Glomerular endothelial cell (primary cell): ENCODE results near the gene CA4. TPM values are rescaled to one million over a fixed set of nuclear protein-coding genes. Genes with fewer than 3 reads are reported as not detected.
"Not testable (repeated sequence)": the region's sequence is repeated elsewhere in the genome, so short reads cannot be mapped to it uniquely, and the experiment has no call there.

Source experiments
- DNase-seq: peaks from one replicate; pipeline ENCODE4 v3.0.0-alpha.2; 2011; ENCODE audit warnings: low read depth, low spot score; ENCODE audit errors: extremely low read depth
- total RNA-seq: library from RNA; depleted of rRNA; stranded (reverse); fragments of >200 nt; gene quantifications from 2 replicates; pipeline ENCODE4 v1.2.3, GENCODE V29; 2015

The CA4 gene
- total RNA-seq, 1 donor from 2014 or later, result 4.0 TPM

- DNase-seq, result no peak
Observed at GRCh38 chr17:60171753-60172079, 21.9 kb downstream of the CA4 start.

DNA sequence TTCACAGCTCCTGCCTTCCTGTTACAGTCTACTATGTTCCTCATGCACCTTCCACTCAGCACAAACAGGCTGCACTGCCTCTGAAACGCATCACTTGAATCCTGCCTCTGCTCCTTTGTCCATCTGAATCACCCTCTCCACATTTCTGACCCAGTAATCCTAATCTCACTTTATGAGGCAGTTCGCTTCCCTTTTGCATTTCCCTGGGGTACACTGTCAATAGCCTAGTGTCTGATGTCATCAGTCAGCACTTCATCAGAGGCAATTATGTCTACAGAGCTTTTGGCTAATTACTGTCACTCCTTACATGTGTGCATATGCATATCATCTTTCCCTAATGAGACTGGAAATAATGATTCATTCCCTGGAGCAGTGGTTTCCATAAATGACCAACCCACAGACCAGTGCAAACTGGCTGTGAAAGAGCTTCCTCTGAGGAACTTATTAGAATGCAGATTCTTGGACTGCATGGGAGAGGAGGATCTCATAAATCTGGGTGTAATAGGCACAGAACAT, 23.6 kb downstream of the CA4 start:
- DNase-seq, result no peak

DNA sequence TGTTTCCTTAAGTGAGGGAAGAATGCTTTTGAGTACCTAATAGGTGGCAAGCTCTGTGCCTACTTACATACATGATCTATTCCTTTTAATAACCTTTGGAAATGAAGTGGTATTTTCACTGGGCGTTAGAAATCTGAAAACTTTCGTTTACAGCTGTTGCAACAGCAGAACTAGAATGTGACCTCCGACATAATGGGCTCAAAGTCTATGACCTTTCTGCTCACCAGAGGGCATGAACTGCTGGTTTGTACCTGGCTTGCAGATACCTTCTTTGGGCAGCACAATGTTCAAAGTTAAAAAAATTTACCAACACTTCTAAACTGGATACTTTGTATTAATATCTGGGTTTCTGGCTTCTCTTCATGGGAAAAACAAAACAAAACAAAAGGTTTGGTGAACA, 24.3 kb downstream of the CA4 start:
- no peak for DNase-seq

DNA sequence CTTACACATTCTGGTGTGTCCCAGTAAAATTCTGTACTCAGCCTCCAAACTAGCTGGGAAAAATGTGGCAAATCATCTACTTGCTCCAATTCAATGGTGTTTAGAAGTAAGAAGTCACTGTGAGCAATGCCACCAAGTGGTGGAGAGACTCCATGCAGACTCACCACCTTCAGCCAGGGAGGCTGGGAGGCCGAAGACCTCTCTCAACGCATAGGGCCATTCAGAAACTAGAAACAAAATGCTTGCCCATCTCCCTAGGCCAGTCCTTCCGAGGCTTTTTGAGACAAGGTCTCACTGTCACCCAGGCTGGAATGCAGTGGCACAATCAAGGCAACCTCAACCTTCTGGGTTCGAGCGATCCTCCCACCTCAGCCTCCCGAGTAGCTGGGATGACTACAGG, 25.0 kb downstream of the CA4 start:
- not testable (repeated sequence) for DNase-seq

- not testable (repeated sequence) for DNase-seq
Observed at GRCh38 chr17:60176763-60177162, 27.0 kb downstream of the CA4 start.

DNA sequence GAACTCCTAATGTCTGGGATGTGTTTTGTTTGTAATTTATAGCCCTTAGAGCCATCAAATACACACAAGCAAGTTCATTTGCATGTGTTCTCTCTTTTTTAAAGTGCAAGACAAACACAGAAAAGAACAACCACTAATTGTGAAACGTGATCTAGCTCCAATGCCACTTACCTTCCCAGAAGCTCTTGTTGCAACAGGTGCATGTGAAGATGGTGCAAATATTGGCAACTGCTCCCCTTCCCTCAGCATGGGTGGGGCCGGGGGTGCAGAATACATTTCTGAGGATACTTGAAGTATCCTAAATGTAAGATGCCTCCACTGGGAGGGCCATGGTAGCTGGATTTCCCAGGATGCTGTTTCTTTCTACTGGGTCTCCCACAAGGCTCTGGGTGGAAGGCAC, 28.4 kb downstream of the CA4 start:
- not testable (repeated sequence) for DNase-seq

GRCh38 chr17:60180380-60180779, 30.6 kb downstream of the CA4 start:
- DNase-seq, result not testable (repeated sequence)

- DNase-seq, result not testable (repeated sequence)
Observed at GRCh38 chr17:60186372-60186771, 36.6 kb downstream of the CA4 start.

DNA sequence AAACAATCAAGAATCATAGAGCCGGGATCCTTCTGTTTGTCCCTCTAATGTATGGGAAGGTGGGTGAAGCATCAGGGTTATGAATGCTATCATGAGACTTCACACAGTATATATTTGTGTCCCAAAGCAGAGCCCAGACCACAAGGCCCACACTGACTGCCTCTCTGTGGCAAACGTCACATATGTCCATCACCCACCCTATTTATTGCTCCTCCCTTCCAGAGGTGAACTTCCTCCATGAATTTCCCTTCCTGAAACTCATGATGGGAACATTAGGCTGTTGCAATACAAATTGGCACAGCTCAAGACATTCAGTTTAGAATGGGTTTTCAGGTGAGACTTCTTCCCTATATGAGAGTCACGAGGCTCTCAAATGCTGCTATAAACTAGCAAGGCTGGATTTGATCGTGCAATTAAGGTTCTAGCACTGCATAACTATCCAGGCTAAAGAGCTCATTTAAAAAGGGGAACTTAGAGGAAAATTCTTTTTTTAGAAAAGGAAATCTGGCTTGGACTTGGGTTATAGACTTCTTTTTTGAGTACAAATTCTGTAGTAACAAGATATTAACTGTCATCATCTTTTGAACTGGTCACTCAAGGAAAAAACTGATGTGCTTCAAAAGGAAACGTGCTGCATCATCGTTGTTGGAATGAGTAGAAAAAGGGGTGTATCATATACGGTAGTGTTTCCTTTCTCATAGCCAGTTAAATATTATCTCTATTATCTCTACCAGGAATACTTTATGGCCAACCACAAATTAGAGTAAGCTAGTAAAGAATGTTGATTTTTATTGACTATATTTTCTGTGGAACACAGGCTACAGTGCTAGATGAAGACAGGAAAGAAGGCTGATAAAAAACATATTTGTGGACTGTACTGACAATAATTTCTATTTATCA, 37.3 kb downstream of the CA4 start:
- not testable (repeated sequence) for DNase-seq

- DNase-seq, result no peak
Observed at GRCh38 chr17:60188759-60189158, 39.0 kb downstream of the CA4 start.

GRCh38 chr17:60190032-60190431, 40.3 kb downstream of the CA4 start:
- DNase-seq, result not testable (repeated sequence)

GRCh38 chr17:60193032-60193431, 43.3 kb downstream of the CA4 start:
- not testable (repeated sequence) for DNase-seq

GRCh38 chr17:60193482-60193881, 43.7 kb downstream of the CA4 start:
- no peak for DNase-seq

DNA sequence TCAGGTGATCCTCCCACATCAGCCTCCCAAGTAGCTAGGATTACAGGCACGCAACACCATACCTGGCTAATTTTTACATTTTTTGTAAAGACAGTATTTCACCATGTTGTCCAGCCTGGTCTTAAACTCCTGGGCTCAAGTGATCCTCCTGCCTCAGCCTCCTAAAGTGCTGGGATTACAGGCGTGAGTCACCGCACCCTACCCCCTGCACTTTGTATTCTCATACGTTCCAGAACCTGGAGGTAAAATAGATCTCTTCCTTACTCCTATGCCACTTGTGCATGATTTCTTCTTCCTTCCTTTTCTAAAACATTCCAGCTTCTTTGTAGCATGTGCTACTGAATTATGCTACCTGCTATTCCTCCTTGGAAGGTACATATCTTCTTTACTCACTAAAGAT, 44.4 kb downstream of the CA4 start:
- DNase-seq, result not testable (repeated sequence)

DNA sequence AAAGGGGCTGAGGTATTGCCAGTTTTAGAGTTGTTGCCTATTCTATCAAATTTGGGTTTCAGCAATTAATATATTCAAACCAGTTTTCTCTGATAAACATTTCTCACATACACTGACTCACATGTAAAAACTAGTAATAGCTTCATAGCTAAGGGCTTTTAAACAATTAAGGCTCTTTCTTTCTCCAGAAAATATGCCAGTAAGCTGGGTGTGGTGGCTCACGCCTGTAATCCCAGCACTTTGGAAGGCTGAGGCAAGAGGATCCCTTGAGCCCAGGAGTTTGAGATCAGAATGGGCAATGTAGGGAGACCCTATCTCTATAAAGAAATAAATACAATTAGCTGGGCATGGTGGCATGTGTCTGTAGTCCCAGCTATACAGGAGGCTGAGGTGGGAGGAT, 48.9 kb downstream of the CA4 start:
- DNase-seq, result not testable (repeated sequence)

- not testable (repeated sequence) for DNase-seq
Observed at GRCh38 chr17:60205782-60206181, 56.0 kb downstream of the CA4 start.

DNA sequence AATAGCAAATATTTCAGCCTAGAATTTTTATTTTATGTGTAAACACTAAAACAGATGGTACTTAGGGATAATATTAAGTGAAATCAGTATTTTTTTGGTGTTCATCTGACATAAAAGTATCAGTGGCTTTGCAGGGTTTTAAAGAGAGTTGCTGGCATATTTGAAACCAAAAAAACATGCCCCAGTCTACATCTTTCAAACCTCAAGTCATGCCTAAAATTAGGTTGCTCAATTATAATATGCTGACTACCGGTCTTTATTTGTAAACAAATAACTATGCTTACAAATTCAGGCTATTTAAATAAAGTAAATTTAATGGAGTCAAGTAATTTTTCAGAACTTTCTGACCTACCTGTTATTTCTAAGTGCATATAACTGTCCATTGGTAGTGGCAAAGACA, 58.5 kb downstream of the CA4 start:
- not testable (repeated sequence) for DNase-seq

Other genes starting within 250 kb of the CA4 start
- gene RNFT1, start 185.2 kb upstream of the CA4 start, total RNA-seq, result 10.4 and 17.0 TPM in 2 replicates
- 10.8 and 14.6 TPM in 2 replicates for gene HEATR6, start 71.1 kb upstream of the CA4 start, total RNA-seq
- 40.0 and 40.6 TPM in 2 replicates for gene USP32, start 242.2 kb downstream of the CA4 start, total RNA-seq